Measurements from ENCODE around the gene SPINK4.

Gene SPINK4

GRCh38 chr9:33229359-33230114, 10.4 kb upstream of the SPINK4 start:
- DNase-seq (ENCODE audit: low spot score): no peak

GRCh38 chr9:33230756-33231622, 9.0 kb upstream of the SPINK4 start:
- no peak for DNase-seq (ENCODE audit: low spot score)

- DNase-seq (ENCODE audit: low spot score): no peak
Observed at GRCh38 chr9:33231623-33231942, 8.4 kb upstream of the SPINK4 start.

- no peak for DNase-seq (ENCODE audit: low spot score)
Observed at GRCh38 chr9:33232815-33233214, 7.2 kb upstream of the SPINK4 start.

GRCh38 chr9:33233626-33234342, 6.2 kb upstream of the SPINK4 start:
- no peak for DNase-seq (ENCODE audit: low spot score)

- DNase-seq (ENCODE audit: low spot score): no peak
Observed at GRCh38 chr9:33234511-33235467, 5.2 kb upstream of the SPINK4 start.

GRCh38 chr9:33236571-33236970, 3.4 kb upstream of the SPINK4 start:
- no peak for DNase-seq (ENCODE audit: low spot score)

- no peak for DNase-seq (ENCODE audit: low spot score)
Observed at GRCh38 chr9:33241298-33241697, 1.3 kb downstream of the SPINK4 start.

- no peak for DNase-seq (ENCODE audit: low spot score)
Observed at GRCh38 chr9:33242609-33243134, 2.7 kb downstream of the SPINK4 start.

- DNase-seq (ENCODE audit: low spot score): no peak
Observed at GRCh38 chr9:33244137-33244784, 4.3 kb downstream of the SPINK4 start.

GRCh38 chr9:33245341-33245740, 5.4 kb downstream of the SPINK4 start:
- DNase-seq (ENCODE audit: low spot score): no peak

GRCh38 chr9:33246269-33246860, 6.4 kb downstream of the SPINK4 start:
- DNase-seq (ENCODE audit: low spot score): no peak

- no peak for DNase-seq (ENCODE audit: low spot score)
Observed at GRCh38 chr9:33248606-33249005, 8.6 kb downstream of the SPINK4 start.

- no peak for DNase-seq (ENCODE audit: low spot score)
Observed at GRCh38 chr9:33249087-33249658, 9.2 kb downstream of the SPINK4 start.

- DNase-seq (ENCODE audit: low spot score): no peak
Observed at GRCh38 chr9:33249983-33250382, 10.0 kb downstream of the SPINK4 start.

- DNase-seq (ENCODE audit: low spot score): no peak
Observed at GRCh38 chr9:33250458-33250995, 10.6 kb downstream of the SPINK4 start.

GRCh38 chr9:33254211-33254610, 14.2 kb downstream of the SPINK4 start:
- no peak for DNase-seq (ENCODE audit: low spot score)

GRCh38 chr9:33255014-33255413, 15.0 kb downstream of the SPINK4 start:
- DNase-seq (ENCODE audit: low spot score): no peak

- DNase-seq (ENCODE audit: low spot score): no peak
Observed at GRCh38 chr9:33255471-33255870, 15.5 kb downstream of the SPINK4 start.

- no peak for DNase-seq (ENCODE audit: low spot score)
Observed at GRCh38 chr9:33256236-33256635, 16.3 kb downstream of the SPINK4 start.

All from CD4-positive, alpha-beta T cell treated with Interleukin-15 for 4 hours (primary cell).